IMR-90 (cell line): Measurements from ENCODE around the gene SLC25A2. TPM values are rescaled to one million over a fixed set of nuclear protein-coding genes. Genes with fewer than 3 reads are reported as not detected.
"Not testable (repeated sequence)": the region's sequence is repeated elsewhere in the genome, so short reads cannot be mapped to it uniquely, and the experiment has no call there.

Experiments
- ATAC-seq: fragments of 200-7000 bp; cut with Tn5 transposase; 2 replicates; pipeline ENCODE4 v1.9.1; 2020; ENCODE audit warnings: low read depth, mild to moderate bottlenecking, moderate library complexity
- BruUV-seq: library from RNA; stranded (reverse); fragments of 400-500 nt; replicated peaks from 2 replicates; lab custom pipeline; 2021; lab: Mats Ljungman, UMichigan
- CTCF ChIA-PET: fragments of 300-600 bp; formaldehyde crosslinking; extraction: SDS; loops from one replicate; lab custom pipeline; 2021; ENCODE audit warnings: antibody characterized with exemption; lab: Yijun Ruan, JAX
- POLR2A ChIA-PET: fragments of 300-600 bp; sonication (Branson Sonifier 250); formaldehyde crosslinking; loops from one replicate; lab custom pipeline; 2022; ENCODE audit warnings: antibody characterized with exemption; ENCODE audit not compliant: unreplicated experiment; lab: Charles Lee
- DNase-seq: peaks from one replicate; pipeline ENCODE4 v3.0.0; 2013
- H2AFZ ChIP-seq: replicated peaks from 2 replicates; pipeline ENCODE3; 2013; ENCODE audit warnings: low read length, mild to moderate bottlenecking; ENCODE audit not compliant: poor library complexity
- H2AK5ac ChIP-seq: 2 replicates; pipeline ENCODE4 v1.6.1; 2013; ENCODE audit warnings: low read depth, low read length, inconsistent platforms
- H2AK9ac ChIP-seq: replicated peaks from 2 replicates; pipeline ENCODE3; 2013; ENCODE audit warnings: mild to moderate bottlenecking, low read depth, low read length, moderate library complexity; ENCODE audit not compliant: poor library complexity
- H2BK120ac ChIP-seq: 2 replicates; pipeline ENCODE4 v1.6.1; 2013; ENCODE audit warnings: low read depth, low read length, inconsistent platforms
- H2BK15ac ChIP-seq: 3 replicates; pipeline ENCODE4 v1.6.1; 2013; ENCODE audit warnings: low read depth, low read length, inconsistent platforms
- H2BK20ac ChIP-seq: 2 replicates; pipeline ENCODE4 v1.6.1; 2013; ENCODE audit warnings: low read depth, mild to moderate bottlenecking, inconsistent platforms, low read length, moderate library complexity
- H2BK5ac ChIP-seq: 2 replicates; pipeline ENCODE4 v1.6.1; 2013; ENCODE audit warnings: mild to moderate bottlenecking, low read depth, low read length, inconsistent platforms; ENCODE audit not compliant: poor library complexity, severe bottlenecking
- H3K14ac ChIP-seq: replicated peaks from 2 replicates; pipeline ENCODE4 v1.6.1; 2013; ENCODE audit warnings: low read depth, low read length, inconsistent platforms
- H3K18ac ChIP-seq: 2 replicates; pipeline ENCODE4 v1.6.1; 2013; ENCODE audit warnings: low read depth, low read length, control low read depth
- H3K23ac ChIP-seq: 2 replicates; pipeline ENCODE4 v1.6.1; 2013; ENCODE audit warnings: low read depth, low read length, inconsistent platforms
- H3K27ac ChIP-seq: 2 replicates; pipeline ENCODE4 v1.5.1; 2013; ENCODE audit warnings: mild to moderate bottlenecking, control low read depth, low read length; ENCODE audit not compliant: insufficient read depth
- H3K27me3 ChIP-seq: 2 replicates; pipeline ENCODE4 v1.6.1; 2013; ENCODE audit warnings: low read length; ENCODE audit not compliant: control insufficient read depth, insufficient read depth
- H3K36me3 ChIP-seq: 2 replicates; pipeline ENCODE4 v1.6.1; 2013; ENCODE audit warnings: low read length, mixed read lengths; ENCODE audit not compliant: control insufficient read depth, insufficient read depth
- H3K4ac ChIP-seq: 2 replicates; pipeline ENCODE4 v1.6.1; 2013; ENCODE audit warnings: low read depth, low read length, inconsistent platforms
- H3K4me1 ChIP-seq: 2 replicates; pipeline ENCODE4 v1.6.1; 2013; ENCODE audit warnings: low read length, mixed read lengths; ENCODE audit not compliant: control insufficient read depth, insufficient read depth
- H3K4me2 ChIP-seq: 2 replicates; pipeline ENCODE4 v1.6.1; 2013; ENCODE audit warnings: low read depth, mild to moderate bottlenecking, control low read depth, low read length, moderate library complexity
- H3K4me3 ChIP-seq: 2 replicates; pipeline ENCODE4 v1.5.1; 2013; ENCODE audit warnings: low read depth, mild to moderate bottlenecking, control low read depth, low read length, moderate library complexity; ENCODE audit not compliant: insufficient read depth
- H3K56ac ChIP-seq: 2 replicates; pipeline ENCODE4 v1.6.1; 2013; ENCODE audit warnings: low read length, inconsistent platforms; ENCODE audit not compliant: insufficient read depth; ENCODE audit errors: extremely low read depth
- H3K79me1 ChIP-seq, 2 experiments: 2 replicates each; pipeline ENCODE4 v1.6.1; 2013; ENCODE audit warnings: low read length in 2 of 2, inconsistent platforms in 1 of 2, low read depth in 1 of 2
- H3K9ac ChIP-seq: 2 replicates; pipeline ENCODE4 v1.6.1; 2013; ENCODE audit warnings: low read depth, low read length, control low read depth
- H3K9me1 ChIP-seq: 2 replicates; pipeline ENCODE4 v1.6.1; 2013; ENCODE audit warnings: low read length, inconsistent platforms; ENCODE audit not compliant: insufficient read depth
- H3K9me3 ChIP-seq: 2 replicates; pipeline ENCODE4 v1.6.1; 2013; ENCODE audit warnings: low read length; ENCODE audit not compliant: control insufficient read depth, insufficient read depth
- H4K20me1 ChIP-seq: 2 replicates; pipeline ENCODE4 v1.6.1; 2013; ENCODE audit warnings: low read length, inconsistent platforms; ENCODE audit not compliant: insufficient read depth
- H4K5ac ChIP-seq: 2 replicates; pipeline ENCODE4 v1.6.1; 2013; ENCODE audit warnings: mild to moderate bottlenecking, low read depth, low read length, control low read depth
- H4K8ac ChIP-seq, 2 experiments: 2 replicates each; pipeline ENCODE4 v1.6.1; 2013; ENCODE audit warnings: low read depth in 2 of 2, low read length in 2 of 2, control low read depth in 1 of 2, inconsistent platforms in 1 of 2
- H4K91ac ChIP-seq: 2 replicates; pipeline ENCODE4 v1.6.1; 2013; ENCODE audit warnings: low read depth, low read length, inconsistent platforms; ENCODE audit not compliant: insufficient read depth
- MAFK ChIP-seq: IDR thresholded peaks from 2 replicates; pipeline ENCODE4 v1.6.1; 2012; ENCODE audit warnings: low read depth, low read length, improper control_type of control experiment
- WGBS, 2 experiments: methylation state at CpG; one replicate each; pipeline versions ENCODE4 v1.1.5 to v1.1.7; 2013; ENCODE audit warnings: missing lambda C conversion rate in 2 of 2; ENCODE audit not compliant: insufficient read length in 1 of 2; ENCODE audit errors: extremely low coverage in 2 of 2; 5-methylcytosine and 5-hydroxymethylcytosine counted together
- dilution Hi-C: fragments of 300-500 bp; cut with HindIII; formaldehyde crosslinking; loops from one replicate; pipeline ENCODE4 v1.14.3; 2018; ENCODE audit warnings: low sequenced_read_pairs; ENCODE audit not compliant: unreplicated experiment
- in situ Hi-C: fragments of 300-500 bp; cut with MboI; formaldehyde crosslinking; loops from 3 replicates; pipeline ENCODE4 v1.14.3; 2019; ENCODE audit warnings: low sequenced_read_pairs, inconsistent platforms, mixed read lengths
- intact Hi-C: fragments of 100-400 bp; cut with micrococcal nuclease; formaldehyde crosslinking; loops from 2 replicates; pipeline ENCODE4 v1.10.0; 2022
- polyA plus RNA-seq, 3 experiments: library from polyadenylated mRNA; depleted of rRNA; stranded (reverse); fragments of >200 nt; gene quantifications; 2 replicates each; pipeline ENCODE4 v1.2.3, GENCODE V29; 2012; ENCODE audit warnings: low replicate concordance in 1 of 3
- total RNA-seq: library from RNA; depleted of rRNA; stranded (reverse); fragments of >200 nt; gene quantifications from 2 replicates; pipeline ENCODE4 v1.2.3, GENCODE V29; 2012

SLC25A2 gene
- total and polyA plus RNA-seq, 2 of the 4 experiments (the other 2 are of a cell fraction) = not detected

GRCh38 chr5:141349917-141350619 is 46.2 kb upstream of the SLC25A2 start, which contains the start of gene PCDHGB1 (continued):
- TF ChIP-seq MAFK = no peak

- H2AFZ ChIP-seq, in situ Hi-C loops, H4K20me1 ChIP-seq, H3K27ac ChIP-seq, H2BK20ac ChIP-seq, H3K56ac ChIP-seq, H3K27me3 ChIP-seq, H3K4me3 ChIP-seq, H3K23ac ChIP-seq, H3K4me2 ChIP-seq, H2AK5ac ChIP-seq, H3K18ac ChIP-seq, POLR2A ChIA-PET, H2BK5ac ChIP-seq, H3K4ac ChIP-seq, H3K9me1 ChIP-seq, BruUV-seq, H3K14ac ChIP-seq, H3K36me3 ChIP-seq, ATAC-seq, H2AK9ac ChIP-seq, H4K91ac ChIP-seq, DNase-seq, H4K5ac ChIP-seq, H2BK15ac ChIP-seq, intact Hi-C loops, H3K9ac ChIP-seq, H2BK120ac ChIP-seq, H4K8ac ChIP-seq, H3K4me1 ChIP-seq, H3K79me1 ChIP-seq, dilution Hi-C loops, CTCF ChIA-PET: not testable (repeated sequence)
- WGBS, 2 experiments = no CpG with 5 or more reads among the region's 35 CpGs
- peaks cover 27% of the 10 kb centered on the region for H3K9me3 ChIP-seq
These were observed 42.2 kb upstream of the SLC25A2 start for GRCh38 chr5:141346017-141346416.
